Measurements from ENCODE around the gene ACIN1. TPM values are rescaled to one million over a fixed set of nuclear protein-coding genes. Genes with fewer than 3 reads are reported as not detected.

The ACIN1 gene
- total and polyA plus RNA-seq, 9 of the 15 experiments (the other 6 are each of a cell fraction or from before 2014, with no cell fraction given), result 5.0 to 196 (median 129) TPM

GRCh38 chr14:23056956-23057756, 37.8 kb downstream of the ACIN1 start, which contains the start of gene CDH24 (continued):
- no peak for TF ChIP-seq SUPT5H (IDR thresholded peaks at IDR 0.05)
- no peak for TF ChIP-seq ZFPM2 (CRISPR knock-in tag; IDR thresholded peaks at IDR 0.05)
- TF ChIP-seq SMAD3 (CRISPR knock-in tag; conservative IDR thresholded peaks at IDR 0.05), result no peak
- no peak for TF ChIP-seq RHOXF2B (CRISPR knock-in tag; conservative IDR thresholded peaks at IDR 0.05)
- no peak for TF ChIP-seq SMAD1 (IDR thresholded peaks at IDR 0.05; ENCODE audit: low read depth, low read length, partially characterized antibody)
- peak; percentile 11; the same call in 1 of the 2 replicates for TF ChIP-seq GMEB1 (CRISPR knock-in tag; IDR thresholded peaks at IDR 0.05)
- peak; percentile 62; the same call in 1 of the 2 replicates for TF ChIP-seq PHF8 (IDR thresholded peaks at IDR 0.05; ENCODE audit: borderline replicate concordance, low read length)
- no peak for TF ChIP-seq CREB3L1 (IDR thresholded peaks at IDR 0.05; ENCODE audit: borderline replicate concordance, low read depth)
- TF ChIP-seq NCOA4 (IDR thresholded peaks at IDR 0.05; ENCODE audit: partially characterized antibody), result peak; percentile 24
- no peak for TF ChIP-seq HMGXB4 (CRISPR knock-in tag; IDR thresholded peaks at IDR 0.05)
- no peak for TF ChIP-seq ZNF408 (CRISPR knock-in tag; IDR thresholded peaks at IDR 0.05; ENCODE audit: low read depth)
- peak; percentile 45; the same call in 1 of the 2 replicates for TF ChIP-seq ARID2 (IDR thresholded peaks at IDR 0.05)
- no peak for TF ChIP-seq DEAF1 (CRISPR knock-in tag; IDR thresholded peaks at IDR 0.05)
- TF ChIP-seq STAT5B (CRISPR knock-in tag; IDR thresholded peaks at IDR 0.05), result no peak
- peak; percentile 27; the same call in 1 of the 2 replicates for TF ChIP-seq ZNF316 (IDR thresholded peaks at IDR 0.05)
- TF ChIP-seq ZNF384 (IDR thresholded peaks at IDR 0.05; ENCODE audit: low read depth, low read length), result no peak
- no peak for TF ChIP-seq ATF4 (CRISPR knock-in tag; IDR thresholded peaks at IDR 0.05)
- TF ChIP-seq LARP7 (IDR thresholded peaks at IDR 0.05), result peak; percentile 89; the same call in 1 of the 2 replicates
- TF ChIP-seq BMI1 (IDR thresholded peaks at IDR 0.05; ENCODE audit: low read length), result no peak
- TF ChIP-seq ZNF696 (CRISPR knock-in tag; conservative IDR thresholded peaks at IDR 0.05), result no peak
- no peak for TF ChIP-seq ZNF212 (CRISPR knock-in tag; IDR thresholded peaks at IDR 0.05)
- no peak for TF ChIP-seq SIRT6 (IDR thresholded peaks at IDR 0.05; ENCODE audit: low read depth, low read length)
- peak; percentile 43 for TF ChIP-seq BCOR (IDR thresholded peaks at IDR 0.05)

Data from K562 (cell line).